GM12801 (cell line): ENCODE data around the gene NUP35.

Experiments used
- CTCF ChIP-seq: IDR thresholded peaks from one replicate; pipeline ENCODE4 v1.5.1; 2011; ENCODE audit warnings: control low read depth; ENCODE audit not compliant: insufficient read length; ENCODE audit errors: extremely low read depth

The NUP35 gene

GRCh38 chr2:183193904-183194303 is 69.7 kb downstream of the NUP35 start:
- TF ChIP-seq CTCF = no peak

GRCh38 chr2:183195397-183195796 is 71.2 kb downstream of the NUP35 start:
- no peak for TF ChIP-seq CTCF

GRCh38 chr2:183195998-183196409 is 71.8 kb downstream of the NUP35 start:
- no peak for TF ChIP-seq CTCF

- no peak for TF ChIP-seq CTCF
Observed at GRCh38 chr2:183204397-183204796, 80.2 kb downstream of the NUP35 start.

GRCh38 chr2:183207110-183207509 is 82.9 kb downstream of the NUP35 start:
- TF ChIP-seq CTCF = no peak

- no peak for TF ChIP-seq CTCF
Observed at GRCh38 chr2:183209395-183210028, 85.3 kb downstream of the NUP35 start.
